Gastrocnemius medialis (tissue), 4 donors: Measurements from ENCODE around the gene SNCG. TPM values are rescaled to one million over a fixed set of nuclear protein-coding genes. Genes with fewer than 3 reads are reported as not detected.
A peak's percentile ranks its signal among the peaks of the same experiment; 100 is the strongest.
"Not testable (repeated sequence)": the region's sequence is repeated elsewhere in the genome, so short reads cannot be mapped to it uniquely, and the experiment has no call there.

ENCODE experiments used
- ATAC-seq, 2 donors: fragments of 150-250 bp; one replicate each; pipeline ENCODE4 v1.9.1; 2016
- DNase-seq, 2 donors: peaks; one replicate each; pipeline ENCODE4 v3.0.0-alpha.2; 2019
- H3K27ac ChIP-seq, 4 donors: fragments of 200-600 bp; sonication (generic); 1 replicate in 1 of 4; 2 replicates in 3 of 4; pipeline ENCODE4 v1.5.1; 2016 to 2018; ENCODE audit warnings: mild to moderate bottlenecking in 2 of 4, moderate library complexity in 1 of 4
- H3K27me3 ChIP-seq, 3 donors: fragments of 200-600 bp; sonication (generic) in 2 of 3; 1 replicate in 1 of 3; 2 replicates in 2 of 3; pipeline versions ENCODE4 v1.5.1 to v1.6.0; 2016 to 2019; ENCODE audit warnings: mild to moderate bottlenecking in 1 of 3, moderate library complexity in 1 of 3
- H3K36me3 ChIP-seq, 2 donors: fragments of 200-600 bp; sonication (generic) in 1 of 2; one replicate each; pipeline ENCODE4 v1.5.1; 2017 to 2018
- H3K4me1 ChIP-seq, 2 donors: fragments of 200-600 bp; sonication (generic) in 1 of 2; one replicate each; pipeline ENCODE4 v1.5.1; 2016 to 2017; ENCODE audit warnings: mild to moderate bottlenecking in 2 of 2
- H3K4me3 ChIP-seq, 4 donors: fragments of 200-600 bp; sonication (generic) in 3 of 4; 1 replicate in 1 of 4; 2 replicates in 3 of 4; pipeline ENCODE4 v1.5.1; 2016 to 2019; ENCODE audit warnings: mild to moderate bottlenecking in 2 of 4
- H3K9me3 ChIP-seq, 3 donors: fragments of 200-600 bp; sonication (generic) in 2 of 3; 1 replicate in 1 of 3; 2 replicates in 2 of 3; pipeline ENCODE4 v1.5.1; 2016 to 2019
- POLR2A ChIP-seq, 2 donors: fragments of 450-650 bp; IDR thresholded peaks; one replicate each; pipeline ENCODE4 v1.6.1; 2017; ENCODE audit warnings: antibody characterized with exemption in 2 of 2, mild to moderate bottlenecking in 2 of 2, moderate library complexity in 2 of 2
- in situ Hi-C, 4 donors: fragments of 200-750 bp; cut with MboI; loops; one replicate each; pipeline versions ENCODE4 v1.15.0 to v1.8.0; 2017; ENCODE audit warnings: low sequenced_read_pairs in 4 of 4
- intact Hi-C: fragments of 100-400 bp; cut with DNase I; formaldehyde crosslinking; loops from one replicate; pipeline ENCODE4 v1.15.1; 2023; ENCODE audit warnings: low total_unique reads
- total RNA-seq, 4 donors: library from RNA; depleted of rRNA; stranded (reverse); fragments of >200 nt; gene quantifications; one replicate each; pipeline versions ENCODE4 v1.1.0 to v1.2.3, GENCODE V29; 2016
- TF ChIP-seq, protein P1 (sequence below), 5 experiments: fragments of 450-650 bp in 3 of 5; fragments of 200-600 bp in 2 of 5; sonication (generic) in 2 of 5; IDR thresholded peaks in 4 of 5; conservative IDR thresholded peaks in 1 of 5; 1 replicate in 4 of 5; 2 replicates in 1 of 5; pipeline ENCODE4 v1.5.1; 2016 to 2019; ENCODE audit warnings: antibody characterized with exemption in 5 of 5, mild to moderate bottlenecking in 3 of 5, moderate library complexity in 3 of 5

Gene SNCG
- total RNA-seq, 4 donors from 2014 or later: 2.0 to 9.9 (median 3.0) TPM

DNA sequence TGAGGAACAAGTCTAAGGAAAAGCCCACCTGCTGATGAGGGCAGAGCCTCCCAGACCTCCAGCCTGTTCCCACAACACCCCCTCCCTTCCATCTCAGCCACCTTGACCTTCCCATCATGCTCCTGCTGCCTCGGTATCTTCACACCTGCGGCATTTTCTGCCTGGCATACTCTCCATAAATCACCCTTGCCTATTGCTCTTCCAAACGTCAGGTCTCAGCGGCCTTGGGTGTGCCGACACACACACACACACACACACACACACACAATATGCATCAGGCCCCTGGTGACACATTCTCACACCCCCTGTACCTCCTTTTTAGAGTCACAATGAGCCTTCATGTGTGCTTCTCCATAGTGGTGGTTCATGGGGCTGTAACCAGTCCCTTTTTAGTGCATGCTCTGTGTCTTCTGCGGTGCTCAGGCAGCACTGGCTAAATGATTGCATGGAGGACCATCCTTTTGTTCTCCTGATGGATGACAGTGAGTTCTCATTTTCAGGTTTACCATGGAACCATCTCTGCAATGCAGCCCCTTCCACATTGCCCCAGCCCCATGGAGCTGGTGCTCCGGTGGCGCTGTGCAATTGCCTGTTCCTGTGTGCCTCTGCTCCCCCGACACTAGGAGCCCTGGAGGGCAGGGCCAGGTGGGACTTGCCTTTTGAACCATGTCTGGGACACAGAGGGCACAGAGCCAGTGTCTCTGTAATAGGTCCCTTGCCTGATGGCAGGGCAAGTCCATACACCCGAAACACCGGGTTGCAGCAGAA lies 14.4 kb downstream of the SNCG start:
- intact Hi-C loops (loop anchor here (5.0 kb wide), 1 partner anchor 215 kb away; the partner anchor contains the start of gene BMPR1A), in situ Hi-C loops (no loop called here)
- H3K27ac ChIP-seq: peak overlapping the region; percentile 90 to 98 (median 96)
- no peak overlapping the region for H3K4me3 ChIP-seq
- no peak for TF ChIP-seq POLR2A (IDR thresholded peaks at IDR 0.05)
- TF ChIP-seq, protein P1, sequence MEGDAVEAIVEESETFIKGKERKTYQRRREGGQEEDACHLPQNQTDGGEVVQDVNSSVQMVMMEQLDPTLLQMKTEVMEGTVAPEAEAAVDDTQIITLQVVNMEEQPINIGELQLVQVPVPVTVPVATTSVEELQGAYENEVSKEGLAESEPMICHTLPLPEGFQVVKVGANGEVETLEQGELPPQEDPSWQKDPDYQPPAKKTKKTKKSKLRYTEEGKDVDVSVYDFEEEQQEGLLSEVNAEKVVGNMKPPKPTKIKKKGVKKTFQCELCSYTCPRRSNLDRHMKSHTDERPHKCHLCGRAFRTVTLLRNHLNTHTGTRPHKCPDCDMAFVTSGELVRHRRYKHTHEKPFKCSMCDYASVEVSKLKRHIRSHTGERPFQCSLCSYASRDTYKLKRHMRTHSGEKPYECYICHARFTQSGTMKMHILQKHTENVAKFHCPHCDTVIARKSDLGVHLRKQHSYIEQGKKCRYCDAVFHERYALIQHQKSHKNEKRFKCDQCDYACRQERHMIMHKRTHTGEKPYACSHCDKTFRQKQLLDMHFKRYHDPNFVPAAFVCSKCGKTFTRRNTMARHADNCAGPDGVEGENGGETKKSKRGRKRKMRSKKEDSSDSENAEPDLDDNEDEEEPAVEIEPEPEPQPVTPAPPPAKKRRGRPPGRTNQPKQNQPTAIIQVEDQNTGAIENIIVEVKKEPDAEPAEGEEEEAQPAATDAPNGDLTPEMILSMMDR (IDR thresholded peaks at IDR 0.05 in 4 of 5, conservative IDR thresholded peaks at IDR 0.05 in 1 of 5): no peak
- no peaks in the 10 kb centered on the region for H3K27me3 ChIP-seq
- no peaks in the 10 kb centered on the region for H3K9me3 ChIP-seq
- H3K36me3 ChIP-seq: no peaks in the 10 kb centered on the region
- peak in 1 of 2 donors; percentile 12 for DNase-seq
- no peak for ATAC-seq
- peaks cover 17 to 30% of the 10 kb centered on the region in 2 donors for H3K4me1 ChIP-seq

DNA sequence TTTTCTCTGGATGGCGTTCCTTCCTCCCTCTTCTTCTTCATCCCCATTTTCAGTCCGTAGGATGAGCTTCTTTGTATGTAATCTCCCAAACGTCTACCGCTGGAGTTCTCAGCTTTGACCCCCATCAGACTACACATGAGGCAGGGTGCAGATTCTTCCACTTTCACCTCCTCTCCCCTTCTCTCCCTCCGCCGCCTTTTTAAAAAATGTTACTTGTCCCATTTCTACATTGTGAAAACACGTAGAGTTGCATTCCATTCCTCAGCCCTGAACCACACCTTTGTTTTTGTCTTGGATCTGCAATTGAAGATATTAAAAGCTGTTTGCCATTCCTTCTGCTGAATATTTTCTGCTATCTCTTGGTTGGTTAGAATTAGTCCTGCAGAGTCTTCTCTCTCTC lies 16.1 kb downstream of the SNCG start:
- H3K9me3 ChIP-seq: no peaks in the 10 kb centered on the region
- no peak overlapping the region for H3K4me3 ChIP-seq
- TF ChIP-seq, protein P1 (IDR thresholded peaks at IDR 0.05 in 4 of 5, conservative IDR thresholded peaks at IDR 0.05 in 1 of 5): no peak
- no peak for TF ChIP-seq POLR2A (IDR thresholded peaks at IDR 0.05)
- H3K27me3 ChIP-seq: no peaks in the 10 kb centered on the region
- DNase-seq (no peak), ATAC-seq (no peak)
- peak overlapping the region in 1 of 4 donors; percentile 5 for H3K27ac ChIP-seq
- peaks cover 24 to 29% of the 10 kb centered on the region in 2 donors for H3K4me1 ChIP-seq
- in situ Hi-C loops (no loop called here), intact Hi-C loops (loop anchor here (5.0 kb wide), 1 partner anchor 217 kb away; the partner anchor contains the start of gene BMPR1A)
- no peaks in the 10 kb centered on the region for H3K36me3 ChIP-seq

DNA sequence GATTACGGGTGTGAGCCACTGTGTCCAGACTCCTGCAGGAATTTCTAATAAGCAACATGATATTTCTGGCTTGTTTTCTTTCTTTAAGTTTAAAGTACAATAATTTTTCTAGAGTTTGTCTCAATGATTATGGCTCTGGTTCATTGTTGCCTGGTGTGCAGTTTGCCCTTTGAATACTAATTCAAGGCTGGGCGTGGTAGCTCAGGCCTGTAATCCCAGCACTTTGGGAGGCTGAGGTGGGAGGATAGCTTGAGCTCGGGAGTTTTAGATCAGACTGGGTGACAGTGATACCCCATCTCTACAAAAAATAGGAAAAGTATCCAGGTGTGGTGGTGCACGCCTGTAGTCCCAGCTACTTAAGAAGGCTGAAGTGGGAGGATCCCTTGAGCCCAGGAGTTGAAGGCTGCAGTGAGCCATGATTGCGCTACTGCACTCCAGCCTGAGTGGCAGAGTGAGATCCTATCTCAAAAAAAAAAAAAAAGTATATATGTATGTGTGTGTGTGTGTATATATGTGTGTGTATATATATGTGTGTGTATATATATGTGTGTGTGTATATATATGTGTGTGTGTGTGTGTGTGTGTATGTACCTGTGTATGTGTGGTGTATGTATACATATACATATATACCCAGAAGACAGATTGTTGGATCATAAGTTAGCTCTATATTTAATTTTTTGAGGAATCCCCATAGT lies 18.1 kb downstream of the SNCG start:
- no peaks in the 10 kb centered on the region for H3K36me3 ChIP-seq
- H3K4me3 ChIP-seq: no peak overlapping the region
- DNase-seq (no peak), ATAC-seq (no peak)
- no peaks in the 10 kb centered on the region for H3K27me3 ChIP-seq
- in situ Hi-C loops: no loop called here
- H3K9me3 ChIP-seq: no peaks in the 10 kb centered on the region
- peaks cover 39 to 41% of the 10 kb centered on the region in 2 donors for H3K4me1 ChIP-seq
- intact Hi-C loops: no loop called here
- H3K27ac ChIP-seq: peak overlapping the region in 1 of 4 donors; percentile 88
- TF ChIP-seq POLR2A (IDR thresholded peaks at IDR 0.05): no peak
- TF ChIP-seq, protein P1 (IDR thresholded peaks at IDR 0.05 in 4 of 5, conservative IDR thresholded peaks at IDR 0.05 in 1 of 5): no peak

DNA sequence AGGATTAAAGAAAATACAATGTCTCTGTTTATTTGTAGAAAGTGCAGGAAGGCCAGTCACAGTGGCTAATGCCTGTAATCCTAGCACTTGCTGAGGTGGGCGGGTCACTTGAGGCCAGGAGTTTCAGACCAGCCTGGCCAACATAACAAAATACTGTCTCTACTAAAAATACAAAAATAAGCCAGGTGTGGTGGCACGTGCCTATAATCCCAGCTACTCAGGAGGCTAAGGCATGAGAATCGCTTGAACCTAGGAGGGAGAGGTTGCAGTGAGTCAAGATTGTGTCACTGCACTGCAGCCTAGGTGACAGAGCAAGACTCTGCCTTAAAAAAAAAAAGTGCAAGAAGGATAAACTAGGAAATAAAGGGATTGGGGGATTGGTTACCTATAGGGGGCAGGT lies 20.1 kb downstream of the SNCG start:
- H3K36me3 ChIP-seq, intact Hi-C loops, H3K27me3 ChIP-seq, H3K9me3 ChIP-seq, in situ Hi-C loops, H3K4me3 ChIP-seq: not testable (repeated sequence)
- peaks cover 38 to 43% of the 10 kb centered on the region in 2 donors for H3K4me1 ChIP-seq
- peak overlapping the region; percentile 75 to 88 (median 84) for H3K27ac ChIP-seq
- DNase-seq (peak in 1 of 2 donors; percentile 31), ATAC-seq (peak in 1 of 2 donors; percentile 38)

DNA sequence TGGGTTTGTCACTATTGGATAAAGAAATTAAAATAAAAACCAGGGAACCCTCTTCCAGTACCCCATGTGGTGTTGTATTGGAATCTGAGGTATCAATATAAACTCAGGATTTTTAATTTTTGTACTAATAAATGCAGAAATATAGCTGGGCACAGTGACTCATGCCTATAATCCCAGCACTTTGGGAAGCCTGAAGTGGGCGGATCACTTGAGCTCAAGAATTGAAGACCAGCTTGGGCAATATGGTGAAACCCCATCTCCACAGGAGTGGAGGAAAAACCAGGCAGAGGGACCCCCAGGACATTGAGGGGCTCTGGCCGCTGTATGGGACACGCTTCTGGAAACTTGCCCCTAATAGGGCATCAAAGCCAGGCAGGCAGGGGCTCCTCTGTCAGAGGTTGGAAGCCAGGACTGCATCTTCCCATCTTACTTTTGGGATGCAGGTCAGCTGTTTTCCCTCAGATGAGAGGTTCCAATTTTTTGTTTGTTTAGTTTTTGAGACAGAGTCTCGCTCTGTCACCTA lies 21.0 kb downstream of the SNCG start:
- no peaks in the 10 kb centered on the region for H3K36me3 ChIP-seq
- peak overlapping the region; percentile 75 to 88 (median 84) for H3K27ac ChIP-seq
- H3K9me3 ChIP-seq: no peaks in the 10 kb centered on the region
- DNase-seq: no peak
- intact Hi-C loops (no loop called here), in situ Hi-C loops (no loop called here)
- H3K27me3 ChIP-seq: no peaks in the 10 kb centered on the region
- no peak overlapping the region for H3K4me3 ChIP-seq
- TF ChIP-seq, protein P1 (IDR thresholded peaks at IDR 0.05 in 4 of 5, conservative IDR thresholded peaks at IDR 0.05 in 1 of 5): no peak
- TF ChIP-seq POLR2A (IDR thresholded peaks at IDR 0.05): no peak
- peaks cover 38 to 43% of the 10 kb centered on the region in 2 donors for H3K4me1 ChIP-seq
- ATAC-seq: peak in 1 of 2 donors; percentile 12
